Omental fat pad (tissue), 4 donors: ENCODE results near the gene ANKRD63. TPM values are rescaled to one million over a fixed set of nuclear protein-coding genes. Genes with fewer than 3 reads are reported as not detected.
A peak's percentile ranks its signal among the peaks of the same experiment; 100 is the strongest.

Experiments
- ATAC-seq: fragments of 150-250 bp; one replicate; pipeline ENCODE4 v1.9.1; 2016; ENCODE audit warnings: mild to moderate bottlenecking, moderate library complexity; ENCODE audit not compliant: low FRiP score
- DNase-seq: peaks from one replicate; pipeline ENCODE4 v3.0.0-alpha.2; 2019; ENCODE audit warnings: low spot score
- CTCF ChIP-seq, 3 donors: fragments of 450-650 bp; IDR thresholded peaks; one replicate each; pipeline ENCODE4 v1.5.1; 2016 to 2017; ENCODE audit warnings: antibody characterized with exemption in 3 of 3, mild to moderate bottlenecking in 3 of 3, moderate library complexity in 2 of 3
- total RNA-seq, 4 donors: library from RNA; depleted of rRNA; stranded (reverse); fragments of >200 nt; gene quantifications; one replicate each; pipeline ENCODE4 v1.1.0, GENCODE V29; 2016

The ANKRD63 gene
- total RNA-seq, 4 donors from 2014 or later = not detected

DNA sequence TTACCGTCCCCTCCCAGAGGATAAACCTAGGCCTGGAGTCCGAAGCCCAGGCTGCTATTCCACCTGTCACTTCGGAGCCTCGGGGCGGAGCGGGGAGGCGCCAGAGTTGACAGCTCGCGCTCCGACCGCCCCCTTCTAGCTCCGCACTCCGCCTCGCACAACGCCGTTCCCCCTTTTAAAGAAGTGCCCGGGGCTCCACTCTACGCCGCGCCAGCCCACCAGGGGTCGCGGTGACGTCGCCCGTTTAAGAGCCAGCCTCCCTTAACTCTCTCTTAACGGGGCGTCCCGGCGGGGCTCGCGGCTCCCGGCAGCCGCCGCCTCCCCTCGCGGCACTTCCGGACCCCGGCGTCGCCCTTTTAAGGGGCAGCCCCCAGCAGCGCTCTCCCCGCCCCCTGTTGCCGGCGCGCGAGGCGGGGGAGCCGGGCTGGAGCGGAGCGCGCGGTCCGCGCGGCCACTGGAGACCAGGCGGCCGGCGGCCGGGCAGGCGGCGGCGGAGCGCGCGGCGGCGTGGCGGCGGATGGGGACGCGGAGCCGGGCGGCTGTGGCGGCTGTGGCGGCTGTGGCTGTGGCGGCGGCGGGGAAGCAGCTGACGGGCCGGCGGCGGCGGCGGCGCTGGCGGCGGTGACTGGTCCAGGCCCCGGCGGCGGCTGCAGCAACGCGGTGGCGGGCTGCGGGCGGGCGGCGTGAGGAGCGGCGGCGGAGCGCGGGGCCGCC, 40.5 kb upstream of the ANKRD63 start, which contains the start of gene INAFM2:
INAFM2 (plus strand) TSS at position 454 of the 714 bp plus-strand sequence. CDS start 364 bp downstream, outside the sequence.
- DNase-seq = peak; percentile 58
- TF ChIP-seq CTCF (IDR thresholded peaks at IDR 0.05) = peak in 1 of 3 donors; percentile 31
- ATAC-seq = peak; percentile 95

DNA sequence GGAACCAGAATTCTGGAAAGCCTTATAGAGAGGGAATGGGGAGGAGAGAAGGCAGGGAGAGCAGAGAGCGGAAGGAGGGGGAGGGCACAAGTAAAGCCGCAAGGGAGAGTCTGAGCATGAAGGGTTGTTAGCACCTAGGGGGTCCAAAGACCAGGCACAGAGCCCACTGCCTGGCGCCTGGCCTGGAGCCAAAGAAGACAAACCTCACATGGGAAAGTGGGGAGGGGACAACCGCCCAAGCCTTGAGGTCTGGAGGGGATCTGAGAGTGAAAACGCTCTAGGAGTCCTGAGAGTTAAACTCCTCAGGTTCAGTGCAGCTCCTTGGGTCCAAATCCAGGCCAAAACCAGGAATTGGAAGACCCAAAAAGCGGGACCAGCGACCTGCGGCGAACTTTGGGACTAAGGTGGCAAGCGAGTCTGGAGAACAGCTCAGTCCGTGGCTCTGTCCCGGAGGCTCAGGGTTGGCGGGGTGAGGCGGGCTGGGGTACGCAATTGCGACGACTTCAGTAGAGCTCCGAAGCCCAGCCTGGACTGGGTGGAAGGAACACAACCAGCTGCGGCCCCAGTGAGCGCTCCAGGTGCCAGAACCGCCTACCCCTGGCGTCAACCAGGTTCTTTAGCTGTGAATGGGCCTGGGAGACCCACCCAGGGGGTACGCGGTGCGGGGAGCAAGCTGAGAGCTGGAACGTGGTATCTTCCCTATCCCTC, 39.8 kb upstream of the ANKRD63 start:
- TF ChIP-seq CTCF (IDR thresholded peaks at IDR 0.05) = no peak
- no peak for DNase-seq
- no peak for ATAC-seq

GRCh38 chr15:40320931-40321371, 38.1 kb upstream of the ANKRD63 start:
- ATAC-seq = no peak
- DNase-seq = no peak
- TF ChIP-seq CTCF (IDR thresholded peaks at IDR 0.05) = peak in 2 of 3 donors; percentile 27 to 80

- no peak for ATAC-seq
- no peak for DNase-seq
- TF ChIP-seq CTCF (IDR thresholded peaks at IDR 0.05) = no peak
These were observed 37.5 kb upstream of the ANKRD63 start for GRCh38 chr15:40320409-40320808.

- no peak for ATAC-seq
- TF ChIP-seq CTCF (IDR thresholded peaks at IDR 0.05) = no peak
- DNase-seq = no peak
These were observed 34.7 kb upstream of the ANKRD63 start for GRCh38 chr15:40317580-40317979.

DNA sequence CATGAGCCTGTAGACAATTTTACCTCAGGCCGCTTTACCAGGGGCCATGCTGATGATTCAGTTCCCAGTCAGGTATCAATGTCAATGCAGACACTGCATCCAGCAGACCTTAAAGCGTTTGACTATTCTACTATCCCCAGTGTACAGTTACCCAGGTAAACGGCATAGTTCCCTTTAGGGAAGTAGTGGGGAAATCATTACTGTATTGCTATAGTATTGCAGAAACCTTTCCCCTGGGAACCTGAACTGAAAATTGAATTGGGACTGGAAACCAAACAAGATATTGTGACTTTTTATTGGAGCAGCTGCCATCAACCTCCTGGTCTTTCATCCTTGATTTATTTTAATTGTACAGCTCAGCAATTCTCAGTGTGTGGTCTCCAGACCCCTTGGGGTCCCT, 34.1 kb upstream of the ANKRD63 start:
- ATAC-seq (no peak), DNase-seq (no peak)
- TF ChIP-seq CTCF (IDR thresholded peaks at IDR 0.05) = no peak
